SJCRH30 (cell line): ENCODE results near the gene SLC8A1. TPM values are rescaled to one million over a fixed set of nuclear protein-coding genes. Genes with fewer than 3 reads are reported as not detected.

ENCODE experiments used
- DNase-seq, 2 experiments: peaks; one replicate each; pipeline ENCODE4 v3.0.0-alpha.2; 2015 to 2020
- H3K27ac ChIP-seq: fragments of 250-450 bp; sonication (Bioruptor Pico); 2 replicates; pipeline ENCODE4 v1.5.1; 2020; ENCODE audit warnings: mild to moderate bottlenecking, moderate library complexity
- H3K27me3 ChIP-seq: fragments of 250-450 bp; sonication (Bioruptor Pico); 2 replicates; pipeline ENCODE4 v1.5.1; 2020; ENCODE audit warnings: mild to moderate bottlenecking, moderate library complexity
- H3K36me3 ChIP-seq: fragments of 250-450 bp; sonication (Bioruptor Pico); 2 replicates; pipeline ENCODE4 v1.5.1; 2020; ENCODE audit warnings: mild to moderate bottlenecking, moderate library complexity
- H3K4me1 ChIP-seq: fragments of 250-450 bp; sonication (Bioruptor Pico); 2 replicates; pipeline ENCODE4 v1.5.1; 2020; ENCODE audit warnings: mild to moderate bottlenecking, moderate library complexity
- H3K4me3 ChIP-seq: fragments of 250-450 bp; sonication (Bioruptor Pico); 2 replicates; pipeline ENCODE4 v1.5.1; 2020; ENCODE audit warnings: mild to moderate bottlenecking, moderate library complexity
- H3K9me3 ChIP-seq: fragments of 250-450 bp; sonication (Bioruptor Pico); replicated peaks from 2 replicates; pipeline ENCODE4 v1.5.1; 2020; ENCODE audit warnings: mild to moderate bottlenecking, moderate library complexity
- total RNA-seq: library from RNA; depleted of rRNA; stranded (reverse); fragments of >200 nt; shearing (Covaris generic); gene quantifications from 2 replicates; pipeline ENCODE4 v1.2.3, GENCODE V29; 2014

The SLC8A1 gene
- total RNA-seq, 1 experiment from 2014 or later, result 27.1 TPM

GRCh38 chr2:40244675-40245074 is 207.2 kb downstream of the SLC8A1 start:
- Histone ChIP-seq H3K36me3 (no peaks in the 10 kb centered on the region), H3K27me3 (no peaks in the 10 kb centered on the region), H3K9me3 (peaks cover 4% of the 10 kb centered on the region; the same call in 1 of the 2 replicates), H3K4me1 (peaks cover 34% of the 10 kb centered on the region), H3K4me3 (no peak overlapping the region), H3K27ac (no peak overlapping the region)
- DNase-seq, result peak; percentile 73 to 85

GRCh38 chr2:40244251-40244650 is 207.6 kb downstream of the SLC8A1 start:
- H3K27ac ChIP-seq, result no peak overlapping the region
- DNase-seq, result no peak
- H3K9me3 ChIP-seq, result peaks cover 4% of the 10 kb centered on the region; the same call in 1 of the 2 replicates
- peaks cover 34% of the 10 kb centered on the region for H3K4me1 ChIP-seq
- H3K27me3 ChIP-seq, result no peaks in the 10 kb centered on the region
- H3K36me3 ChIP-seq, result no peaks in the 10 kb centered on the region
- no peak overlapping the region for H3K4me3 ChIP-seq

- Histone ChIP-seq H3K36me3 (no peaks in the 10 kb centered on the region), H3K9me3 (peaks cover 4% of the 10 kb centered on the region; the same call in 1 of the 2 replicates), H3K27me3 (no peaks in the 10 kb centered on the region), H3K27ac (no peak overlapping the region), H3K4me1 (peaks cover 34% of the 10 kb centered on the region), H3K4me3 (no peak overlapping the region)
- DNase-seq, result peak in 1 of 2 experiments; percentile 32
These were observed 208.2 kb downstream of the SLC8A1 start for GRCh38 chr2:40243581-40244187.

GRCh38 chr2:40242315-40242714 is 209.6 kb downstream of the SLC8A1 start:
- Histone ChIP-seq H3K4me3 (no peak overlapping the region), H3K27me3 (no peaks in the 10 kb centered on the region), H3K4me1 (peaks cover 34% of the 10 kb centered on the region), H3K36me3 (no peaks in the 10 kb centered on the region), H3K9me3 (peaks cover 4% of the 10 kb centered on the region; the same call in 1 of the 2 replicates), H3K27ac (peak overlapping the region; percentile 14; the same call in 1 of the 2 replicates)
- DNase-seq, result peak; percentile 66 to 84

GRCh38 chr2:40240070-40240469 is 211.8 kb downstream of the SLC8A1 start:
- H3K4me3 ChIP-seq, result no peak overlapping the region
- no peaks in the 10 kb centered on the region for H3K36me3 ChIP-seq
- no peaks in the 10 kb centered on the region for H3K27me3 ChIP-seq
- H3K27ac ChIP-seq, result no peak overlapping the region
- DNase-seq, result peak in 1 of 2 experiments; percentile 31
- peaks cover 34% of the 10 kb centered on the region for H3K4me1 ChIP-seq
- H3K9me3 ChIP-seq, result peaks cover 4% of the 10 kb centered on the region; the same call in 1 of the 2 replicates

- DNase-seq, result peak in 1 of 2 experiments; percentile 25
- H3K4me1 ChIP-seq, result peaks cover 9% of the 10 kb centered on the region
- H3K9me3 ChIP-seq, result peaks cover 4% of the 10 kb centered on the region; the same call in 1 of the 2 replicates
- no peak overlapping the region for H3K4me3 ChIP-seq
- H3K36me3 ChIP-seq, result no peaks in the 10 kb centered on the region
- H3K27me3 ChIP-seq, result no peaks in the 10 kb centered on the region
- H3K27ac ChIP-seq, result no peak overlapping the region
These were observed 221.0 kb downstream of the SLC8A1 start for GRCh38 chr2:40230707-40231432.

- peaks cover 9% of the 10 kb centered on the region for H3K4me1 ChIP-seq
These were observed 221.7 kb downstream of the SLC8A1 start for GRCh38 chr2:40230186-40230585.

GRCh38 chr2:40228310-40228709 is 223.6 kb downstream of the SLC8A1 start:
- H3K9me3 ChIP-seq, result peaks cover 4% of the 10 kb centered on the region; the same call in 1 of the 2 replicates
- H3K4me3 ChIP-seq, result no peak overlapping the region
- peak; percentile 32 to 61 for DNase-seq
- H3K27ac ChIP-seq, result peak overlapping the region; percentile 10; the same call in 1 of the 2 replicates
- H3K27me3 ChIP-seq, result no peaks in the 10 kb centered on the region
- H3K4me1 ChIP-seq, result peaks cover 9% of the 10 kb centered on the region
- H3K36me3 ChIP-seq, result no peaks in the 10 kb centered on the region

More at GRCh38 chr2:40230186-40230585, 221.7 kb downstream of the SLC8A1 start:
- Histone ChIP-seq H3K27me3 (no peaks in the 10 kb centered on the region), H3K36me3 (no peaks in the 10 kb centered on the region), H3K9me3 (peaks cover 4% of the 10 kb centered on the region; the same call in 1 of the 2 replicates), H3K4me3 (no peak overlapping the region), H3K27ac (no peak overlapping the region)
- DNase-seq, result no peak

- Histone ChIP-seq H3K27ac (no peak overlapping the region), H3K9me3 (0 out of 2 replicates have a peak, but pooled peaks cover 3% of the 10 kb centered on the region), H3K27me3 (no peaks in the 10 kb centered on the region), H3K4me1 (peaks cover 9% of the 10 kb centered on the region), H3K4me3 (no peak overlapping the region), H3K36me3 (no peaks in the 10 kb centered on the region)
- DNase-seq, result peak in 1 of 2 experiments; percentile 9
These were observed 224.7 kb downstream of the SLC8A1 start for GRCh38 chr2:40227210-40227609.

- no peak overlapping the region for H3K4me3 ChIP-seq
- DNase-seq, result no peak
- H3K9me3 ChIP-seq, result 0 out of 2 replicates have a peak, but pooled peaks cover 3% of the 10 kb centered on the region
- H3K4me1 ChIP-seq, result peaks cover 9% of the 10 kb centered on the region
- H3K36me3 ChIP-seq, result no peaks in the 10 kb centered on the region
- no peak overlapping the region for H3K27ac ChIP-seq
- no peaks in the 10 kb centered on the region for H3K27me3 ChIP-seq
These were observed 225.3 kb downstream of the SLC8A1 start for GRCh38 chr2:40226637-40227036.

GRCh38 chr2:40225670-40226210 is 226.2 kb downstream of the SLC8A1 start:
- H3K4me3 ChIP-seq, result no peak overlapping the region
- no peak overlapping the region for H3K27ac ChIP-seq
- H3K27me3 ChIP-seq, result no peaks in the 10 kb centered on the region
- no peak for DNase-seq
- 0 out of 2 replicates have a peak, but pooled peaks cover 3% of the 10 kb centered on the region for H3K9me3 ChIP-seq
- H3K36me3 ChIP-seq, result no peaks in the 10 kb centered on the region
- H3K4me1 ChIP-seq, result peaks cover 9% of the 10 kb centered on the region

GRCh38 chr2:40224318-40224717 is 227.6 kb downstream of the SLC8A1 start:
- 0 out of 2 replicates have a peak, but pooled peaks cover 3% of the 10 kb centered on the region for H3K9me3 ChIP-seq
- peaks cover 9% of the 10 kb centered on the region for H3K4me1 ChIP-seq
- H3K4me3 ChIP-seq, result no peak overlapping the region
- no peaks in the 10 kb centered on the region for H3K36me3 ChIP-seq
- no peaks in the 10 kb centered on the region for H3K27me3 ChIP-seq
- no peak for DNase-seq
- H3K27ac ChIP-seq, result no peak overlapping the region

GRCh38 chr2:40220177-40220925 is 231.5 kb downstream of the SLC8A1 start:
- H3K27me3 ChIP-seq, result no peaks in the 10 kb centered on the region
- H3K4me1 ChIP-seq, result peaks cover 4% of the 10 kb centered on the region; the same call in 1 of the 2 replicates
- 0 out of 2 replicates have a peak, but pooled peaks cover 3% of the 10 kb centered on the region for H3K9me3 ChIP-seq
- no peaks in the 10 kb centered on the region for H3K36me3 ChIP-seq
- no peak for DNase-seq
- no peak overlapping the region for H3K27ac ChIP-seq
- H3K4me3 ChIP-seq, result no peak overlapping the region

- Histone ChIP-seq H3K27me3 (no peaks in the 10 kb centered on the region), H3K27ac (no peak overlapping the region), H3K36me3 (no peaks in the 10 kb centered on the region), H3K4me1 (peaks cover 4% of the 10 kb centered on the region; the same call in 1 of the 2 replicates), H3K9me3 (0 out of 2 replicates have a peak, but pooled peaks cover 3% of the 10 kb centered on the region), H3K4me3 (no peak overlapping the region)
- DNase-seq, result no peak
These were observed 232.7 kb downstream of the SLC8A1 start for GRCh38 chr2:40219141-40219540.
